ENCODE results near the gene ITGA1.
A peak's percentile ranks its signal among the peaks of the same experiment; 100 is the strongest.

ITGA1 gene

DNA sequence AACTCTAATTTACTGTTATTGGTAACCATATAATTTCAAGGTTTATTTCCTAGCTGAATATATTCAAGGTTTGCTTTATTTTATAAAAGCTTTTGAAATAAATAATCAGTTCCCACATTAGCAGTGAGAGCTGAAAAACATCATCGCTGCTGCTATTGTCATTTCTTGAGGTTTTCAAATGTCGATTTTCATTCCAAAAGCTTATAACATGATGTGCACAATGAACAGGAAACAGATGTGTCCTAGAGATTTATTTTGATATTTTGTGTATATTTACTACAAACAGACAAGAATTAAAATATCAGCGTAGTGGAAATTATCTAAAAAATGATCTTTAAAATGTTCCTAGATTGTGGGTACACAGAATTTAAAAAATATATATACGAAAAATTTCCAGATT is 10.5 kb upstream of the ITGA1 start:
- H3K9me3 Mint-ChIP-seq: no peaks in the 10 kb centered on the region
- H3K36me3 Mint-ChIP-seq (ENCODE audit: insufficient read depth): no peaks in the 10 kb centered on the region
- H3K27me3 Mint-ChIP-seq: no peaks in the 10 kb centered on the region
- DNase-seq (ENCODE audit: low spot score in 2 of 2) (no peak), ATAC-seq (replicated peaks; ENCODE audit: extremely low read depth, poor library complexity, severe bottlenecking) (no peak)
- H3K4me3 Mint-ChIP-seq: no peak overlapping the region
- H3K4me1 Mint-ChIP-seq: peaks cover 30% of the 10 kb centered on the region
- no peak overlapping the region for H3K27ac Mint-ChIP-seq (ENCODE audit: low read depth)

DNA sequence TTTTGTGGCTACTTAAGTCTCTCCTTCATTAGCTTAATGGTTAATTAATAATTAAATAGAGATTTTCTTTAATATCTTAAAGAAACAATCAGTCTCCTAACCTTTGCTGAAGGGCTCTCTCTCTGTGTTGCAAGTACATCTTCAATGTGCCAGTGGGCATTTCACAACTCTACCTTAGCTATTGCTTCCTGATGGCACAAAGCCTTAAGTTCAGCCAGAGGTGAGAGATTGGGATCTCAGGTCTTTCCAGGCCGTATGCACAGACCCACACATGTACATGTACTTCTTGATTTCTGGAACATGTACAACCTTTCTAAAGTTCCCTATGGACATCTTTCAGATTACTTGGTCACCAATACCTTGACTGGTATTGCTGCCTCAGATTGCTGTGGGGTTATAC is 8.9 kb upstream of the ITGA1 start:
- H3K4me1 Mint-ChIP-seq: peaks cover 20% of the 10 kb centered on the region
- no peaks in the 10 kb centered on the region for H3K27me3 Mint-ChIP-seq
- no peak overlapping the region for H3K4me3 Mint-ChIP-seq
- no peak for ATAC-seq (replicated peaks; ENCODE audit: extremely low read depth, poor library complexity, severe bottlenecking)
- peak overlapping the region; percentile 29 for H3K27ac Mint-ChIP-seq (ENCODE audit: low read depth)
- no peaks in the 10 kb centered on the region for H3K9me3 Mint-ChIP-seq
- DNase-seq (ENCODE audit: low spot score in 2 of 2): no peak
- no peaks in the 10 kb centered on the region for H3K36me3 Mint-ChIP-seq (ENCODE audit: insufficient read depth)

DNA sequence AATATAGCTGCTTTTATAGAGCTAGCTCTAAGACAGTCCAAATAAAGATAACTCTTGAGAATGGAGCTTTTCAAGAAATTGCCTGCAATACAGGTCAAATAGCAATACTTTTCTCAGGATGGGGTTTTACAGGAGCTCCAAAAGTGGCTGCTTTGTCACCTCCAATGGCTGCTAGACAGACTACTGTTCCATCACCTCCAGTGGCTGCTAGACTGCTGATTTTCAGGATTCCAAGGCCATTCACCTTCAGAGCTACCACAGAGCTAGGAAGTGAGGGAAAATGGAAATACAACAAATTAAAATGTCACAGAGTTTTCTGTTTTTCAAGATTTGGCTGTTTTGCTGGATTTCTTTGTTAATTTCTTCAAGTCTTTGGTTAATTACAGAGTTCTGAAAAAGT is 8.5 kb upstream of the ITGA1 start:
- no peaks in the 10 kb centered on the region for H3K27me3 Mint-ChIP-seq
- no peaks in the 10 kb centered on the region for H3K9me3 Mint-ChIP-seq
- no peak overlapping the region for H3K4me3 Mint-ChIP-seq
- H3K4me1 Mint-ChIP-seq: peaks cover 16% of the 10 kb centered on the region
- ATAC-seq (replicated peaks; ENCODE audit: extremely low read depth, poor library complexity, severe bottlenecking) (no peak), DNase-seq (ENCODE audit: low spot score in 2 of 2) (no peak)
- no peaks in the 10 kb centered on the region for H3K36me3 Mint-ChIP-seq (ENCODE audit: insufficient read depth)
- H3K27ac Mint-ChIP-seq (ENCODE audit: low read depth): no peak overlapping the region

DNA sequence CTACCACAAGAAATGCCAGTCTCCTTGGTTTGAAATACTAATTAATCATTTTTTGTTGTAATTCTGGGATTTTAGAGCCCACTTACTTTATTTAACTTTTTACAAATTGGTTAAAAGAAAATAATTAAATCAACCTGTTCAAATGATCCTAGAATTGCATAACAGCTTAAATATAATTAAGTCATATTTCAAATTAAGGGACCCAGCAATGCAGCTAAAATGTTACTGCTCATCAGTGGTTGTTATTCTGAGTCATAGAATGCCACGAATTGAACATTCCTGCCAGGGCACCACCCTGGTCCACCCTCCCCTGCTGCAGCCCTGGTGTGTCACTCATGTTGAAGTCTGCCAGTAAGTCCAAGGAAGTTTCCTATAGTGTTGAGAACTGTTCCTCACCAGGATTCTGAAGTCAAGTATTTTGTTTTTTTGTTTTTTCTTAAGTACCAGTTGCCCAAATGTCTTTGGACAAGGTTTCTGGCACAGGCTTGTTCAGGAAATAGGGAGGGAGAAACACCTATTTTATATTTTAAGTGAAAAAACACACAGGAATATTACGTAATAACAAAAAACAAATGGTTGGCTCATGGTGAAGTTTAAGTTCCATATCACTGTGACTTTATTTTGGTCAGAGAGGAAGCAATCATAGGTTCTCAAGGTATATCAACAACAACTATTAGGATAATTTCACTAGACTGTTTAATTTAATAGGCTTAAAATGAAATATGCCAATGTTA is 4.3 kb upstream of the ITGA1 start:
- Mint-ChIP-seq H3K36me3 (ENCODE audit: insufficient read depth) (no peaks in the 10 kb centered on the region), H3K9me3 (no peaks in the 10 kb centered on the region), H3K4me1 (peaks cover 19% of the 10 kb centered on the region), H3K27me3 (peaks cover 12% of the 10 kb centered on the region), H3K4me3 (no peak overlapping the region), H3K27ac (ENCODE audit: low read depth) (no peak overlapping the region)
- no peak for ATAC-seq (replicated peaks; ENCODE audit: extremely low read depth, poor library complexity, severe bottlenecking)
- no peak for DNase-seq (ENCODE audit: low spot score in 2 of 2)

DNA sequence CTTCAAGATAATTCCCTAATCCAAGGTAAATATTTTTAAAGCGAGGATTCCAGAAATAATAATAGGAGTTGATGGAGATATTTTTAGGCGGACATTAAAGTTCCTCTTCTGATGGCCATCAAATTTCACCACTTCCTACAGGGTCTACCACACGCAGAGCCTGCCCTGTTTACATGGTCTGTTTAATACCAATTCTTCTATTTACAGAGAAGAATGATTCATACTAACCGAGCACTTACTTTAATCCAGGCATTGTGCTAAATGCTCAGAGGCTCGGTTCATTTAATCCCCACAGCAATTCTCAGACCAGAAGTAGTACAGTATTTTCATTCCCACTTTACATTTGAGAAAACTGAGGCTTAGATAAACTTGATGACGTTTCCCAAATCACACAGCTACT is 3.0 kb upstream of the ITGA1 start:
- ATAC-seq (replicated peaks; ENCODE audit: extremely low read depth, poor library complexity, severe bottlenecking) (no peak), DNase-seq (ENCODE audit: low spot score in 2 of 2) (no peak)
- Mint-ChIP-seq H3K36me3 (ENCODE audit: insufficient read depth) (no peaks in the 10 kb centered on the region), H3K9me3 (no peaks in the 10 kb centered on the region), H3K4me3 (no peak overlapping the region), H3K27ac (ENCODE audit: low read depth) (no peak overlapping the region), H3K27me3 (peaks cover 12% of the 10 kb centered on the region), H3K4me1 (peaks cover 25% of the 10 kb centered on the region)

DNA sequence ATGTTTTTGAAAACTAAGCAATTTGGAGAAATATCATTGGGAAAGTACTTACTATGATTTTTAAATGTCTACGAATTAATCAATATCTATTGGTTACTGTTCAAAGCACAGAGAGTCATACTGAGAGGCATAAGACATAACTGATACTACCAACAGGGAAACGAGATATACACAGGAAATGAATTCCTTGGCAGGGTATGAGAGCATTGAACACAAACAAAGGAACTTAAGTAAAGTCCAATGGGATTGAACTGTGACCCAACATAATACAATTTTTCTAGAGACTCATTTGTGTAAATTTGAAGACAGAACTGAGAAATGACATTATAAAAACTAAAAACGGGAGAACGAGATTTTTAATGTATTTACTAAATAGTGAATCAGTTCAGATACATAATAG is 1.3 kb upstream of the ITGA1 start:
- peaks cover 12% of the 10 kb centered on the region for H3K27me3 Mint-ChIP-seq
- peak overlapping the region; percentile 91 for H3K4me3 Mint-ChIP-seq
- no peak for DNase-seq (ENCODE audit: low spot score in 2 of 2)
- no peaks in the 10 kb centered on the region for H3K36me3 Mint-ChIP-seq (ENCODE audit: insufficient read depth)
- no peak overlapping the region for H3K27ac Mint-ChIP-seq (ENCODE audit: low read depth)
- peaks cover 34% of the 10 kb centered on the region for H3K4me1 Mint-ChIP-seq
- no peaks in the 10 kb centered on the region for H3K9me3 Mint-ChIP-seq
- ATAC-seq (replicated peaks; ENCODE audit: extremely low read depth, poor library complexity, severe bottlenecking): no peak

DNA sequence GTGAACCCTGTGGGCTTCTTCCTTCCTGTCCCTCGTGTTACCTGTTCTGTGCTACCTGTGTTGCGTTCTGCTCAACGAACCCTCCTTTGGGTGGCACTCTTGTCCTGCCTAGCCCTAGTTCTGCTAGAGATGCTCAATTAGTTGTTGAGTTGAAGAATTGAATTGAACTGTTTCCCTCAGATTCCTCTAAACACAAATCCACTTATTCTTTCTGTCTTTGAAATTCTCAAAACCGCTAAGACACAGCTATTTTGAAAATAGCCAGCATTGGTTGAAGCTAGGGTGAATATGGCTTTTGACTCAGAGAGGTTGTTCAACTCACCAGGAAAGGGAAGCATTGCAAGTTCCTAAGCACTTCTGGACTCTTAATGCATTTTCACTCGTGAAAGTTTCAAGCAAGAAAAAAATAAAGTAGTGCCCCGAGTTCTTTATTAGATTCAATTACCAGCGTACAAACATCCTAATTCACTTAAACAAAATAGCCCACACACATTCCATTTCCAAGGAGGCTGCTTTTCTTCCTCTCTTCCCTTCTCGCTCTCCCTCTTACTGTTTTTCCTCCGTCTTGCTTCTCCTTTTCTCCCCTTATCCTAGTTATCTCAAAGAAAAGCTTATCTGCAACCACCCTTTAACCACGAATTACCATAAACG is 642 bp upstream of the ITGA1 start:
- Mint-ChIP-seq H3K4me3 (peak overlapping the region; percentile 91), H3K36me3 (ENCODE audit: insufficient read depth) (no peaks in the 10 kb centered on the region), H3K27ac (ENCODE audit: low read depth) (no peak overlapping the region), H3K9me3 (no peaks in the 10 kb centered on the region), H3K27me3 (peaks cover 12% of the 10 kb centered on the region), H3K4me1 (peaks cover 34% of the 10 kb centered on the region)
- DNase-seq (ENCODE audit: low spot score in 2 of 2) (peak in 1 of 2 donors; percentile 18), ATAC-seq (replicated peaks; ENCODE audit: extremely low read depth, poor library complexity, severe bottlenecking) (peak; percentile 33)

DNA sequence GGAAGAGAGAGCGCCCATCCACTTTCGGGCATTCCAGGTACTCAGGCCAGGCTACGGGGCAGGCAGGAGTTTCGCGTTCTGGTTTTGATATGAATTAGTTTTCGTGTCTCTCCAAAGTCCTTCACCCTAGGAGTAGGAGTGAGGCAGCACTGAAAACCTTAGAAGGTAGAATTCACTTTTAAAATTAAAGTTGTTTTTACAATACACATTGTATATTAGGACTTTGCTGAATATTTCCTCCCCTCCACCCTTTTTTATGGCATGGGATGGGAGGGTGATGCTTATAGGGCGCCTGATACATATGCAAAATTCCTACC is 747 bp downstream of the ITGA1 start:
- no peak overlapping the region for H3K27ac Mint-ChIP-seq (ENCODE audit: low read depth)
- peak overlapping the region; percentile 91 for H3K4me3 Mint-ChIP-seq
- no peaks in the 10 kb centered on the region for H3K9me3 Mint-ChIP-seq
- ATAC-seq (replicated peaks; ENCODE audit: extremely low read depth, poor library complexity, severe bottlenecking): no peak
- H3K4me1 Mint-ChIP-seq: peaks cover 34% of the 10 kb centered on the region
- H3K27me3 Mint-ChIP-seq: peaks cover 12% of the 10 kb centered on the region
- H3K36me3 Mint-ChIP-seq (ENCODE audit: insufficient read depth): no peaks in the 10 kb centered on the region
- DNase-seq (ENCODE audit: low spot score in 2 of 2): no peak

DNA sequence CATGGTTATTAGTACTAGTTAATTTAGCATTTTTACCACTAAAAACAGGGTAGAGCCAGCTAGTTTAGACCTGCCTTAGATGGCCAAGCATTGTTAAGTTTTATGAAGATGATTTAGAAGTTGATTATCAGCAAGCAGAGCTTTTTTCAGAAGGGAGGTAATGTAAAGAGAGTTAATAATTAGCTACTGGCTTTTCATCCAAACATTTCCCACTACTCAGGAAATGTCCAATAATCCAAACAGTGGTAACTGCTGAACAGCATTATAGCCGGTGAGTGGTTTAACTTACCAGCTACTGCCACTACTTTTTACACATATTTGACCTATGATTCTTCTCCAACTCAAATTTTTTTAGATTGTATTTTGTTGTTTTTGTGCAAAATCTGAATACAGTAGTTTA is 1.7 kb downstream of the ITGA1 start:
- H3K9me3 Mint-ChIP-seq: no peaks in the 10 kb centered on the region
- ATAC-seq (replicated peaks; ENCODE audit: extremely low read depth, poor library complexity, severe bottlenecking) (no peak), DNase-seq (ENCODE audit: low spot score in 2 of 2) (no peak)
- no peaks in the 10 kb centered on the region for H3K36me3 Mint-ChIP-seq (ENCODE audit: insufficient read depth)
- peaks cover 12% of the 10 kb centered on the region for H3K27me3 Mint-ChIP-seq
- peaks cover 34% of the 10 kb centered on the region for H3K4me1 Mint-ChIP-seq
- no peak overlapping the region for H3K27ac Mint-ChIP-seq (ENCODE audit: low read depth)
- peak overlapping the region; percentile 12 for H3K4me3 Mint-ChIP-seq

DNA sequence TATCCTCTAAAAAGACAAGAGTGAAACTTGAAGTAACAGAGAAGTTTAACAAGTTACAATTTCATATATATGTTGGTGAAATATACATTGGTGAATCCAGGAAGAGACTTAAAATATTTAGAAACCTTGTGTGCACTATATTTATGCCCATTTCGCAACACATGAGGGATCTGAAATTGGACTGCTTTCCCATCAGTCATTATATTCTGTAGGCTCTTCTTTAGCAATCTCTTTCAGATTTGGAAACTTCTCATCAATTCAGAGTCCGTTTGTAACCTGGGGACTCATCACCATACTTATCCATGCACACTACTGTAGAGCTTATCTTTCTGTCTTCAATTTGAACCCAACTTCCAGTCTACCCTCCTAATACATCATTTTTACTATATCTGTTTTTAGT is 2.1 kb downstream of the ITGA1 start:
- ATAC-seq (replicated peaks; ENCODE audit: extremely low read depth, poor library complexity, severe bottlenecking) (no peak), DNase-seq (ENCODE audit: low spot score in 2 of 2) (no peak)
- H3K4me3 Mint-ChIP-seq: no peak overlapping the region
- H3K27ac Mint-ChIP-seq (ENCODE audit: low read depth): no peak overlapping the region
- peaks cover 12% of the 10 kb centered on the region for H3K27me3 Mint-ChIP-seq
- no peaks in the 10 kb centered on the region for H3K9me3 Mint-ChIP-seq
- peaks cover 34% of the 10 kb centered on the region for H3K4me1 Mint-ChIP-seq
- no peaks in the 10 kb centered on the region for H3K36me3 Mint-ChIP-seq (ENCODE audit: insufficient read depth)

DNA sequence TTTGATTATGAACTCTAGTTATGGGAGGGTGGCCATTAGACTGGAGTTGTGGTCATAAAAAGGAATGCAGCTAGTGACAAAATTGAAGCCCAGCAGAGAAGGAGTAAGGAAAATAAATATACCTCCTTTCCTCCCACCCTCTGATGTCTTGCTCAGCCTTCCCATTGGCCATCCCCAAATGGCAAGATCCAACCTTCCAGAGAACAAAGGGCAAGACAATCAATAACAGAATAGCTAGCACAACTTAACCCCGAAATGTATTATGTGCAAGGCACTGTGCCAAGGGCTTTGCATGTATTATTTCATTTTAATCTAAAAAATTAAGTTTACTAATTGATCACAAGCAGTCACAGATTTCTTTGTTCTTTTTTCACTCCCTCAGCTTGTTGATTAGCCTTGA is 3.6 kb downstream of the ITGA1 start:
- H3K4me3 Mint-ChIP-seq: no peak overlapping the region
- no peak for DNase-seq (ENCODE audit: low spot score in 2 of 2)
- H3K27ac Mint-ChIP-seq (ENCODE audit: low read depth): no peak overlapping the region
- no peaks in the 10 kb centered on the region for H3K36me3 Mint-ChIP-seq (ENCODE audit: insufficient read depth)
- H3K9me3 Mint-ChIP-seq: no peaks in the 10 kb centered on the region
- ATAC-seq (replicated peaks; ENCODE audit: extremely low read depth, poor library complexity, severe bottlenecking): no peak
- peaks cover 33% of the 10 kb centered on the region for H3K4me1 Mint-ChIP-seq
- peaks cover 9% of the 10 kb centered on the region for H3K27me3 Mint-ChIP-seq

DNA sequence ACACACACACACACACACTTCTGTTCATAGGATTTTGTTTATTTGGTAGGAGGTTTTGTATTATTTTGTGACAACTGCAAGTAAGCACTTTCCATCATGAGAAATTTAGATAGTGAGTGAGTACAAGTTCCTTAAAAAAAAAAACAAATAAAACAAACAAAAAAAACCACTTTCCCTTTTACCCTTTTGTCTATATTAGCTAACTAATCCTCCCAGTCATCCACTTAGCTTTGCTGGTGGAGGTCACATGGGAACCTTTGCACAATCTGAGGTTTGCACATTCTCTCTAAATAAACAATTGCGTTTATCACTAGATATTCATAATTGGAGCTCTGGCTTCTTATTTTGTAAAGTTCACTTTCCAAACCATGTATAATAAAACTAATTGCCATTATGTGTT is 6.8 kb downstream of the ITGA1 start:
- Mint-ChIP-seq H3K36me3 (ENCODE audit: insufficient read depth) (peaks cover 1% of the 10 kb centered on the region), H3K9me3 (no peaks in the 10 kb centered on the region), H3K4me1 (peaks cover 31% of the 10 kb centered on the region), H3K4me3 (no peak overlapping the region), H3K27ac (ENCODE audit: low read depth) (no peak overlapping the region), H3K27me3 (no peaks in the 10 kb centered on the region)
- no peak for ATAC-seq (replicated peaks; ENCODE audit: extremely low read depth, poor library complexity, severe bottlenecking)
- DNase-seq (ENCODE audit: low spot score in 2 of 2): no peak

DNA sequence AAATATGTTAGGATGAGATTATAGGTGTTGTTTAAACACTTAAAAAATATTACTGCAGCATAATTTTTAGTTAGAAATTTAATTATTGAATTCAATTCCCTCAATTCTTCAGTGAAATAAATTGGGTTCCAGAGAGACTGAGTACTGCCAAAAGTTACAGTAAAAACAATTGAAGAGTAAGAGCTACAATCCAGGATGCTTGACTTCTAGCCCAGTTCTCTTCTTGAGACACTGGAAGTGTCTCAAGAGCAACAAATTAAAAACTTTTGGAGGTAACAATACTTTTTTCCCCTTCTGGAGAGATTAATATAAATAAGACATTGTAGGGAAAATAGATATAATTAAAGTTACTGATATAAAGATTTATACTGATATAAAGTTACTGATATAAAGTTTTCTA is 8.3 kb downstream of the ITGA1 start:
- Mint-ChIP-seq H3K27ac (ENCODE audit: low read depth) (no peak overlapping the region), H3K4me3 (no peak overlapping the region), H3K36me3 (ENCODE audit: insufficient read depth) (peaks cover 9% of the 10 kb centered on the region), H3K4me1 (peaks cover 37% of the 10 kb centered on the region), H3K27me3 (no peaks in the 10 kb centered on the region), H3K9me3 (no peaks in the 10 kb centered on the region)
- ATAC-seq (replicated peaks; ENCODE audit: extremely low read depth, poor library complexity, severe bottlenecking) (no peak), DNase-seq (ENCODE audit: low spot score in 2 of 2) (no peak)
